Epithelial cell of proximal tubule (primary cell): Measurements from ENCODE around the gene NOTO. TPM values are rescaled to one million over a fixed set of nuclear protein-coding genes. Genes with fewer than 3 reads are reported as not detected.

Experiments
- DNase-seq: peaks from one replicate; pipeline ENCODE4 v3.0.0-alpha.2; 2011; ENCODE audit warnings: low read depth
- H3K4me3 ChIP-seq: 2 replicates; pipeline ENCODE4 v1.5.1; 2011; ENCODE audit warnings: low read depth, mild to moderate bottlenecking, low read length
- total RNA-seq: library from RNA; depleted of rRNA; stranded (reverse); fragments of >200 nt; gene quantifications from 2 replicates; pipeline ENCODE4 v1.2.3, GENCODE V29; 2015
- TF ChIP-seq, protein P1 (sequence below): conservative IDR thresholded peaks from 2 replicates; pipeline ENCODE4 v1.5.1; 2012; ENCODE audit warnings: low read depth, mild to moderate bottlenecking, low read length

Gene NOTO
- total RNA-seq, 1 donor from 2014 or later, result not detected

DNA sequence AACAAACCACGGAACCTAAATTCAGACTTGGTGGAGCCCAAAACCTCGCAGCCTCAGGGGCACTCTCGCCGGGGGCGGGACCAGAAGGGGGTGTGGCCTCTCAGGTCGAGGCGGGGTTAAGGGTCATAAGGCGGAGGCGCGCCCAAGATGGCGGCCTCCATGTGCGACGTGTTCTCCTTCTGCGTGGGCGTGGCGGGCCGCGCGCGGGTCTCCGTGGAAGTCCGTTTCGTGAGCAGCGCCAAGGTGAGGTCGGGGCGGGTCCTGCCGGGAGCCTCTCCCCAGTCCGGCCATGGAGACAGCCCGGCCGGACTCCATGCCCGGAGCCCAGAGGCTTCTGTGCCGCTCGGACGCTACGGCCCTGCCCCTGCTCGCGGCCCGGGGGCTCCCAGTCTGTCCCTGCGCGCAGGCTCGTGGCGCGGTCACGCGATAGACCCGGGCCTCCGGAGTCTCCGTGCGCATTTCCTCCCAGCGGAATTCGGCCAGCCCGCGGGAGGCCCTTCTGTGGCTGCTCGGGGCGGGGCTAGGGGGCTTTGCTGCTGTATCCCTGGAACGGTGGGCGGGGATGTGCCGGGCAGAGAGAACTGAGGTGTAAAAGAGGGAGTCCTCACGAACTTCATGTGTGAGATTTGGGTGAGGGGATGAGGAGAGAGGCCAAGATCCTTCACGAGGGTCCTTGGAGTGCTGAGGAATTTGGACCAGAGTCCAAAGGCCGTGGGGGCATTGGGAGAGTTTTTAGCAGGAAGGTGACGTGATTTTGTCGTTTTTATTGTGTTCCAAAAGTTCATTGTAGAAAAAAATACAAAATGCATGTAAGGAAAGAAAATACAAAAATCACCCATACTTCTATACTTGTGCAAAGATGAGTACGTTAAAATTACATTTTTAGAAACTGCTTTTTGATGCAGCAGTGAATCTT lies 12.0 kb downstream of the NOTO start, which contains the start of gene SMYD5:
Gene SMYD5 (plus strand): TSS at position 126 of the 916 bp plus-strand sequence. CDS start 22 bp downstream, at position 148.
- DNase-seq, result no peak
- TF ChIP-seq, protein P1, sequence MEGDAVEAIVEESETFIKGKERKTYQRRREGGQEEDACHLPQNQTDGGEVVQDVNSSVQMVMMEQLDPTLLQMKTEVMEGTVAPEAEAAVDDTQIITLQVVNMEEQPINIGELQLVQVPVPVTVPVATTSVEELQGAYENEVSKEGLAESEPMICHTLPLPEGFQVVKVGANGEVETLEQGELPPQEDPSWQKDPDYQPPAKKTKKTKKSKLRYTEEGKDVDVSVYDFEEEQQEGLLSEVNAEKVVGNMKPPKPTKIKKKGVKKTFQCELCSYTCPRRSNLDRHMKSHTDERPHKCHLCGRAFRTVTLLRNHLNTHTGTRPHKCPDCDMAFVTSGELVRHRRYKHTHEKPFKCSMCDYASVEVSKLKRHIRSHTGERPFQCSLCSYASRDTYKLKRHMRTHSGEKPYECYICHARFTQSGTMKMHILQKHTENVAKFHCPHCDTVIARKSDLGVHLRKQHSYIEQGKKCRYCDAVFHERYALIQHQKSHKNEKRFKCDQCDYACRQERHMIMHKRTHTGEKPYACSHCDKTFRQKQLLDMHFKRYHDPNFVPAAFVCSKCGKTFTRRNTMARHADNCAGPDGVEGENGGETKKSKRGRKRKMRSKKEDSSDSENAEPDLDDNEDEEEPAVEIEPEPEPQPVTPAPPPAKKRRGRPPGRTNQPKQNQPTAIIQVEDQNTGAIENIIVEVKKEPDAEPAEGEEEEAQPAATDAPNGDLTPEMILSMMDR, result no peak
- H3K4me3 ChIP-seq, result peak within 1 kb of the TSS; percentile 79

DNA sequence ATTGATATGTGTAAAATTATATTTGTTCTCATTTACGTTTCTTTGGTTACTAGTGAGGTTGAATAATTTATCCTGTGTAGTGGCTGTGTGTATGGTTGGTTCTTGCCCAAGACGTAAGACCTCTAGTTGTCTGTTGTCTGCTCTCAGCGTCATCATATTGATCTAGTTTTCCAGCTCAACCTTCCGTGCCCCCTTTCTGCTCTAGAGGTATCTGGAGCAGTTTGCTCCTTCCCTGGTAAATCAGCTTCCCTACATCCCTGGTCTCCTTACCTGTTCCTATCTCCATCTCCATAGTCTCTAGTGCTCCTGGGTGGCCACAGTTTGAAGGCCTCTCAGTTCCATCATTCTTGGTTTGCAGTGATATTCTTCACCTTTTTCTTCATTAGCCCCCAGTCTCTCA lies 12.9 kb downstream of the NOTO start:
- peak overlapping the region; percentile 79 for H3K4me3 ChIP-seq
- DNase-seq, result no peak
- TF ChIP-seq, protein P1, result no peak

DNA sequence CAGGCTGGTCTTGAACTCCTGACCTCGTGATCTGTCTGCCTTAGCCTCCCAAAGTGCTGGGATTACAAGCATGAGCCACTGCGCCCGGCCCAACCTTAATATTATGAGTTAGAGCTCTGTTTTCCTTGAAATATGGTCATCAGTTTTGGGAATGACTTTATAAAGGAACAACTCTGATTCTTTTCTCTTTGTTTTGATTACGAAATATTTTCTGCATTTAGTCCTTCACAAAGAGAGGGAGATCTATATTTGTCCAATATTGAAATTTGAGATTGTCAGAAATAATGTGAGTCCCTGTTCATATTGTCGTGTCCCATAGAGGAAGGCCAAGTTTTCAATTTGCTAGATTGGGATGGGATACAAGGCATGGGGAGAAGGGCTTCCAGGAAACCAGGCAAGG lies 14.8 kb downstream of the NOTO start:
- TF ChIP-seq, protein P1, result no peak
- DNase-seq, result no peak

DNA sequence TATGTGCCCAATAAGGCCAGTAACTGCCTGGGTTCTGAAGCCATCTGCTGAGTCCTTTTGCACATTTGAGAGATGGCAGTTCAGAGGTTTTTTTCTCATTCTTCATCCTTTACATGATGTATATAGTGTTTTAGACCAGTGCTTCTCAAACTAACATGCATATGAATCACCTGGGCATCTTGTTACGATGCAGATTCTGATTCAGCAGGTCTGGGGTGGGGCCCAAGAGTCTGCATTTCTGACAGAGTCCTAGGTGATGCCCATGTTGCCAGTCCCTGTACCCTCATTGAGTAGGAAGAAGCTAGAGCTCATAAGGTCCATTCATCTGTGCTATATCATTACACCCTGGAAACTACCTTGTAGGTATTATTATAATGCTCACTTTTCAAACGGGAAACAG lies 15.5 kb downstream of the NOTO start:
- TF ChIP-seq, protein P1, result no peak
- no peak for DNase-seq
- no peak overlapping the region for H3K4me3 ChIP-seq

More for the DNA sequence above, 14.8 kb downstream of the NOTO start:
- no peak overlapping the region for H3K4me3 ChIP-seq

DNA sequence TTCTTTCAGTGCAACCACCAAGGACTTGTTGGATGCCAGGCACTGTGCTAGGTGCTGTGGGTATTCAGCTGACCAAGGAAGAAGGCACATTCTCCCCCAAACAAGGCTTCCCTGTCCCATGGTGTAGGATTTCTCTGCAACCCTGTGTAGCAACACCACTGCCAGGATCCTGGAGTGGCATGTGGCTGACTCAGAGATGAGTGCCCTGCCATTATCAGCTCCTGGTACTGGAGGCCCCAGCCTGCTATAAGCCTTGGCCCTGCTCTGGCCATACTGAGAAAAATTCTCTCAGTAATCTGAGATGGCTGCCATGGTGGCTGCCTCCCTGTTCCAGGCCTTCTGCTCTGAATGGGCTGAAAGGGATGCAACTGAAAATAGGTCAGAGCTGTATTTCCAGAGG lies 15.9 kb downstream of the NOTO start:
- TF ChIP-seq, protein P1, result no peak
- no peak for DNase-seq
- no peak overlapping the region for H3K4me3 ChIP-seq

DNA sequence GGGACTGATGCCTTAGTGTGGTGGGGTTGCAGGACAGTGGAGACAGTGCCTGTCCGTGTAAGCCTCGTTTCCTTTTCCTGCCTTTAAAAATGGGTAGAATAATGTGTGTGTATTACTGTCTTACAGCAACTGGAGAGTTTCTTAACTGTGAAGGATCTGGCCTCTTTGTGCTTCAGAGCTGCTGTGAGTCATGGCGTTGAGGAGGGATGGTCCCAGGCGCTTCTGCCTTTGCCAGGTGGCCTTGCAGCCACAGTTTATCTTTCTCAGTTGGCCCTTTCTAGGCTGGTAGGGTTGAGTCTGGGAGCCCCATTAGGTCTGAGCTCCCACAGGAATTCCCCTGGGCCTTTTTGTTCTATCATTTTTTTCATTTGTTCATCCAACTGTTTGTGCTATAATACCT lies 21.4 kb downstream of the NOTO start:
- no peak overlapping the region for H3K4me3 ChIP-seq
- DNase-seq, result no peak
- TF ChIP-seq, protein P1, result no peak
